HepG2 (cell line): ENCODE results near the gene C1orf50. TPM values are rescaled to one million over a fixed set of nuclear protein-coding genes. Genes with fewer than 3 reads are reported as not detected.

Experiments used
- CHD4 ChIP-seq: fragments of 200-600 bp; sonication (generic); IDR thresholded peaks from 2 replicates; pipeline ENCODE4 v1.7.0; 2017; ENCODE audit warnings: mild to moderate bottlenecking, low read length, borderline replicate concordance
- MIER3 ChIP-seq: IDR thresholded peaks from 2 replicates; pipeline ENCODE4 v1.6.1; 2016; ENCODE audit warnings: missing compliant biosample characterization, borderline replicate concordance
- NFYC ChIP-seq: IDR thresholded peaks from 2 replicates; pipeline ENCODE4 v1.6.1; 2016; ENCODE audit warnings: missing genetic modification reagents, missing compliant biosample characterization
- RBM22 ChIP-seq: fragments of 200-400 bp; formaldehyde crosslinking; optimal IDR thresholded peaks from 2 replicates; pipeline ENCODE3; 2017; ENCODE audit warnings: mild to moderate bottlenecking, low read length, moderate library complexity
- SAP130 ChIP-seq: IDR thresholded peaks from 2 replicates; pipeline ENCODE4 v1.6.1; 2016; ENCODE audit warnings: low read depth
- SNAPC2 ChIP-seq: sonication (generic); formaldehyde crosslinking; IDR thresholded peaks from 2 replicates; pipeline ENCODE4 v1.8.1; 2022; ENCODE audit warnings: mild to moderate bottlenecking, missing genetic modification reagents
- THAP9 ChIP-seq: sonication (generic); formaldehyde crosslinking; IDR thresholded peaks from 2 replicates; pipeline ENCODE4; 2020; ENCODE audit warnings: missing genetic modification reagents, mild to moderate bottlenecking, borderline replicate concordance
- ZNF232 ChIP-seq: sonication (generic); formaldehyde crosslinking; IDR thresholded peaks from 2 replicates; pipeline ENCODE4 v1.4.0; 2020; ENCODE audit warnings: missing genetic modification reagents, borderline replicate concordance
- ZNF30 ChIP-seq: sonication (generic); formaldehyde crosslinking; IDR thresholded peaks from 2 replicates; pipeline ENCODE4 v1.5.0; 2020; ENCODE audit warnings: mild to moderate bottlenecking, missing genetic modification reagents
- ZNF746 ChIP-seq: sonication (generic); formaldehyde crosslinking; IDR thresholded peaks from 2 replicates; pipeline ENCODE4 v1.8.0; 2022; ENCODE audit warnings: mild to moderate bottlenecking, missing genetic modification reagents
- ZNF747 ChIP-seq: sonication (generic); formaldehyde crosslinking; IDR thresholded peaks from 2 replicates; pipeline ENCODE4 v1.8.1; 2023; ENCODE audit warnings: missing genetic modification reagents, mild to moderate bottlenecking, borderline replicate concordance
- ZNF782 ChIP-seq: sonication (generic); formaldehyde crosslinking; IDR thresholded peaks from 2 replicates; pipeline ENCODE4 v1.4.0; 2020; ENCODE audit warnings: missing genetic modification reagents, mild to moderate bottlenecking, borderline replicate concordance
- ZNF792 ChIP-seq: IDR thresholded peaks from 2 replicates; pipeline ENCODE4 v1.6.1; 2016
- ZNF800 ChIP-seq: sonication (generic); formaldehyde crosslinking; IDR thresholded peaks from 2 replicates; pipeline ENCODE4 v1.4.0; 2020; ENCODE audit warnings: missing genetic modification reagents
- polyA plus RNA-seq, 8 experiments: library from polyadenylated mRNA; depleted of rRNA in 3 of 8; stranded (reverse) in 7 of 8; unstranded in 1 of 8; fragments of >200 nt; fragmentation: Illumina TruSeq in 4 of 8; extraction: Trizol in 4 of 8; gene quantifications; 2 replicates each; pipeline versions ENCODE4 v1.2.1 to v1.2.3, GENCODE V29; 2011 to 2016; ENCODE audit warnings: low read depth in 4 of 8, missing spikeins in 1 of 8, mixed read lengths in 1 of 8; ENCODE audit not compliant: insufficient read depth in 1 of 8
- total RNA-seq, 5 experiments: library from RNA; depleted of rRNA; stranded (reverse); fragments of >200 nt; fragmentation: Illumina TruSeq; extraction: Trizol; gene quantifications; 2 replicates each; pipeline ENCODE4 v1.2.3, GENCODE V29; 2016; ENCODE audit warnings: low read depth in 1 of 5
- TF ChIP-seq, protein P1 (sequence below): sonication (generic); formaldehyde crosslinking; IDR thresholded peaks from 2 replicates; pipeline ENCODE4 v1.5.0; 2020; ENCODE audit warnings: mild to moderate bottlenecking, missing genetic modification reagents
- TF ChIP-seq, protein P2 (sequence below): sonication (generic); formaldehyde crosslinking; IDR thresholded peaks from 2 replicates; pipeline ENCODE4 v1.4.0; 2020; ENCODE audit warnings: missing genetic modification reagents
- TF ChIP-seq, protein P3 (sequence below): sonication (generic); formaldehyde crosslinking; IDR thresholded peaks from 2 replicates; pipeline ENCODE4 v1.5.0; 2020; ENCODE audit warnings: mild to moderate bottlenecking, missing genetic modification reagents
- TF ChIP-seq, protein P4 (sequence below): sonication (generic); formaldehyde crosslinking; IDR thresholded peaks from 2 replicates; pipeline ENCODE4 v1.4.0; 2020; ENCODE audit warnings: mild to moderate bottlenecking, missing genetic modification reagents

The C1orf50 gene
- total and polyA plus RNA-seq, 2 of the 13 experiments (the other 11 are each of a cell fraction or from before 2014, with no cell fraction given): 4.3 to 4.8 TPM

- TF ChIP-seq, protein P1, sequence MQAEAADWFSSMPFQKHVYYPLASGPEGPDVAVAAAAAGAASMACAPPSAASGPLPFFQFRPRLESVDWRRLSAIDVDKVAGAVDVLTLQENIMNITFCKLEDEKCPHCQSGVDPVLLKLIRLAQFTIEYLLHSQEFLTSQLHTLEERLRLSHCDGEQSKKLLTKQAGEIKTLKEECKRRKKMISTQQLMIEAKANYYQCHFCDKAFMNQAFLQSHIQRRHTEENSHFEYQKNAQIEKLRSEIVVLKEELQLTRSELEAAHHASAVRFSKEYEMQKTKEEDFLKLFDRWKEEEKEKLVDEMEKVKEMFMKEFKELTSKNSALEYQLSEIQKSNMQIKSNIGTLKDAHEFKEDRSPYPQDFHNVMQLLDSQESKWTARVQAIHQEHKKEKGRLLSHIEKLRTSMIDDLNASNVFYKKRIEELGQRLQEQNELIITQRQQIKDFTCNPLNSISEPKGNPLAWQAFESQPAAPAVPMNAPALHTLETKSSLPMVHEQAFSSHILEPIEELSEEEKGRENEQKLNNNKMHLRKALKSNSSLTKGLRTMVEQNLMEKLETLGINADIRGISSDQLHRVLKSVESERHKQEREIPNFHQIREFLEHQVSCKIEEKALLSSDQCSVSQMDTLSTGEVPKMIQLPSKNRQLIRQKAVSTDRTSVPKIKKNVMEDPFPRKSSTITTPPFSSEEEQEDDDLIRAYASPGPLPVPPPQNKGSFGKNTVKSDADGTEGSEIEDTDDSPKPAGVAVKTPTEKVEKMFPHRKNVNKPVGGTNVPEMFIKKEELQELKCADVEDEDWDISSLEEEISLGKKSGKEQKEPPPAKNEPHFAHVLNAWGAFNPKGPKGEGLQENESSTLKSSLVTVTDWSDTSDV (CRISPR knock-in tag): no peak
- TF ChIP-seq, protein P2, sequence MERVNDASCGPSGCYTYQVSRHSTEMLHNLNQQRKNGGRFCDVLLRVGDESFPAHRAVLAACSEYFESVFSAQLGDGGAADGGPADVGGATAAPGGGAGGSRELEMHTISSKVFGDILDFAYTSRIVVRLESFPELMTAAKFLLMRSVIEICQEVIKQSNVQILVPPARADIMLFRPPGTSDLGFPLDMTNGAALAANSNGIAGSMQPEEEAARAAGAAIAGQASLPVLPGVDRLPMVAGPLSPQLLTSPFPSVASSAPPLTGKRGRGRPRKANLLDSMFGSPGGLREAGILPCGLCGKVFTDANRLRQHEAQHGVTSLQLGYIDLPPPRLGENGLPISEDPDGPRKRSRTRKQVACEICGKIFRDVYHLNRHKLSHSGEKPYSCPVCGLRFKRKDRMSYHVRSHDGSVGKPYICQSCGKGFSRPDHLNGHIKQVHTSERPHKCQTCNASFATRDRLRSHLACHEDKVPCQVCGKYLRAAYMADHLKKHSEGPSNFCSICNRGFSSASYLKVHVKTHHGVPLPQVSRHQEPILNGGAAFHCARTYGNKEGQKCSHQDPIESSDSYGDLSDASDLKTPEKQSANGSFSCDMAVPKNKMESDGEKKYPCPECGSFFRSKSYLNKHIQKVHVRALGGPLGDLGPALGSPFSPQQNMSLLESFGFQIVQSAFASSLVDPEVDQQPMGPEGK (CRISPR knock-in tag): 0 out of 2 replicates have a peak, but pooled peaks have one; percentile 9
- TF ChIP-seq SAP130 (CRISPR knock-in tag): 0 out of 2 replicates have a peak, but pooled peaks have one; percentile 20
- TF ChIP-seq ZNF747 (CRISPR knock-in tag): no peak
- no peak for TF ChIP-seq ZNF746
- TF ChIP-seq ZNF782 (CRISPR knock-in tag): no peak
- no peak for TF ChIP-seq NFYC (CRISPR knock-in tag)
- TF ChIP-seq CHD4: no peak
- no peak for TF ChIP-seq SNAPC2
- TF ChIP-seq RBM22: no peak
- TF ChIP-seq, protein P3, sequence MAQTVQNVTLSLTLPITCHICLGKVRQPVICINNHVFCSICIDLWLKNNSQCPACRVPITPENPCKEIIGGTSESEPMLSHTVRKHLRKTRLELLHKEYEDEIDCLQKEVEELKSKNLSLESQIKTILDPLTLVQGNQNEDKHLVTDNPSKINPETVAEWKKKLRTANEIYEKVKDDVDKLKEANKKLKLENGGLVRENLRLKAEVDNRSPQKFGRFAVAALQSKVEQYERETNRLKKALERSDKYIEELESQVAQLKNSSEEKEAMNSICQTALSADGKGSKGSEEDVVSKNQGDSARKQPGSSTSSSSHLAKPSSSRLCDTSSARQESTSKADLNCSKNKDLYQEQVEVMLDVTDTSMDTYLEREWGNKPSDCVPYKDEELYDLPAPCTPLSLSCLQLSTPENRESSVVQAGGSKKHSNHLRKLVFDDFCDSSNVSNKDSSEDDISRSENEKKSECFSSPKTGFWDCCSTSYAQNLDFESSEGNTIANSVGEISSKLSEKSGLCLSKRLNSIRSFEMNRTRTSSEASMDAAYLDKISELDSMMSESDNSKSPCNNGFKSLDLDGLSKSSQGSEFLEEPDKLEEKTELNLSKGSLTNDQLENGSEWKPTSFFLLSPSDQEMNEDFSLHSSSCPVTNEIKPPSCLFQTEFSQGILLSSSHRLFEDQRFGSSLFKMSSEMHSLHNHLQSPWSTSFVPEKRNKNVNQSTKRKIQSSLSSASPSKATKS (CRISPR knock-in tag): no peak
- no peak for TF ChIP-seq ZNF30 (CRISPR knock-in tag)
- TF ChIP-seq ZNF792 (CRISPR knock-in tag): no peak
- TF ChIP-seq ZNF800: no peak
- TF ChIP-seq ZNF232 (CRISPR knock-in tag): no peak
- TF ChIP-seq THAP9 (CRISPR knock-in tag): no peak
- no peak for TF ChIP-seq MIER3 (CRISPR knock-in tag)
- TF ChIP-seq, protein P4, sequence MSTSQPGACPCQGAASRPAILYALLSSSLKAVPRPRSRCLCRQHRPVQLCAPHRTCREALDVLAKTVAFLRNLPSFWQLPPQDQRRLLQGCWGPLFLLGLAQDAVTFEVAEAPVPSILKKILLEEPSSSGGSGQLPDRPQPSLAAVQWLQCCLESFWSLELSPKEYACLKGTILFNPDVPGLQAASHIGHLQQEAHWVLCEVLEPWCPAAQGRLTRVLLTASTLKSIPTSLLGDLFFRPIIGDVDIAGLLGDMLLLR: no peak
Measured at GRCh38 chr1:42720868-42721267, 46.2 kb upstream of the C1orf50 start (continued).
